H1 (cell line): ENCODE results near the gene NKD2. TPM values are rescaled to one million over a fixed set of nuclear protein-coding genes. Genes with fewer than 3 reads are reported as not detected.

Experiments used
- CTCF ChIA-PET: fragments of 300-600 bp; sonication (Branson Sonifier 250); formaldehyde crosslinking; loops from one replicate; lab custom pipeline; 2021; ENCODE audit not compliant: partially characterized antibody; lab: Charles Lee
- POLR2A ChIA-PET: fragments of 300-600 bp; sonication (Branson Sonifier 250); formaldehyde crosslinking; loops from one replicate; lab custom pipeline; 2021; ENCODE audit warnings: inconsistent platforms; ENCODE audit not compliant: partially characterized antibody; lab: Charles Lee
- DNase-seq, 2 experiments: peaks; one replicate each; pipeline versions ENCODE4 v3.0.0 to v3.0.0-alpha.2; 2010 to 2022; ENCODE audit warnings: low spot score in 2 of 2, low read depth in 1 of 2, mixed read lengths in 1 of 2
- FAIRE-seq: peaks from 2 replicates; lab custom pipeline; 2011; peaks lifted over from hg19 to GRCh38; lab: Jason Lieb, UNC
- H2AFZ ChIP-seq: 2 replicates; pipeline ENCODE4 v1.8.1; 2012; ENCODE audit warnings: low read length, inconsistent platforms
- H2AK5ac ChIP-seq: 2 replicates; pipeline ENCODE4 v1.6.1; 2013; ENCODE audit warnings: low read depth, low read length
- H2BK120ac ChIP-seq: replicated peaks from 2 replicates; pipeline ENCODE3; 2013; ENCODE audit warnings: low read depth, low read length, inconsistent platforms
- H2BK12ac ChIP-seq: 2 replicates; pipeline ENCODE4 v1.6.1; 2013; ENCODE audit warnings: low read depth, low read length
- H2BK15ac ChIP-seq: 2 replicates; pipeline ENCODE4 v1.6.1; 2013; ENCODE audit warnings: low read length
- H2BK20ac ChIP-seq: 2 replicates; pipeline ENCODE4 v1.6.1; 2013; ENCODE audit warnings: low read length
- H2BK5ac ChIP-seq: 2 replicates; pipeline ENCODE4 v1.6.1; 2013; ENCODE audit warnings: low read depth, low read length
- H3K14ac ChIP-seq: 2 replicates; pipeline ENCODE4 v1.6.1; 2013; ENCODE audit warnings: inconsistent platforms; ENCODE audit not compliant: insufficient read length
- H3K18ac ChIP-seq: 2 replicates; pipeline ENCODE4 v1.6.1; 2013; ENCODE audit warnings: low read length; ENCODE audit errors: extremely low read depth
- H3K23ac ChIP-seq: 2 replicates; pipeline ENCODE4 v1.6.1; 2013; ENCODE audit warnings: inconsistent platforms; ENCODE audit not compliant: insufficient read length
- H3K23me2 ChIP-seq: 2 replicates; pipeline ENCODE4 v1.6.1; 2013; ENCODE audit warnings: low read depth, low read length
- H3K27ac ChIP-seq: 2 replicates; pipeline ENCODE4 v1.6.1; 2011; ENCODE audit warnings: low read depth, low read length, inconsistent platforms
- H3K27me3 ChIP-seq, 4 experiments: replicated peaks in 1 of 4; 1 replicate in 1 of 4; 2 replicates in 3 of 4; pipeline versions ENCODE4 v1.6.1 to v1.8.1; 2011 to 2013; ENCODE audit warnings: low read length in 3 of 4, mild to moderate bottlenecking in 3 of 4, inconsistent platforms in 2 of 4, mixed read lengths in 2 of 4, moderate library complexity in 1 of 4; ENCODE audit not compliant: control insufficient read depth in 3 of 4, insufficient read depth in 3 of 4; ENCODE audit errors: extremely low read depth in 1 of 4
- H3K36me3 ChIP-seq, 4 experiments: 2 replicates each; pipeline versions ENCODE4 v1.6.1 to v1.8.1; 2011 to 2013; ENCODE audit warnings: mild to moderate bottlenecking in 4 of 4, low read length in 3 of 4, moderate library complexity in 2 of 4, control low read depth in 1 of 4, inconsistent platforms in 1 of 4; ENCODE audit not compliant: insufficient read depth in 4 of 4, control insufficient read depth in 2 of 4
- H3K4ac ChIP-seq: replicated peaks from 2 replicates; pipeline ENCODE3; 2013; ENCODE audit warnings: low read length, low read depth, mixed read lengths, inconsistent platforms; ENCODE audit not compliant: insufficient read length
- H3K4me1 ChIP-seq, 4 experiments: replicated peaks in 1 of 4; 1 replicate in 1 of 4; 2 replicates in 3 of 4; pipeline versions ENCODE4 v1.6.1 to v1.8.1; 2011 to 2013; ENCODE audit warnings: low read length in 3 of 4, inconsistent platforms in 2 of 4, mixed read lengths in 1 of 4; ENCODE audit not compliant: insufficient read depth in 4 of 4, control insufficient read depth in 3 of 4
- H3K4me2 ChIP-seq, 2 experiments: 2 replicates each; pipeline versions ENCODE4 v1.6.1 to v1.8.1; 2011 to 2013; ENCODE audit warnings: low read depth in 2 of 2, low read length in 2 of 2, control low read depth in 1 of 2, inconsistent platforms in 1 of 2, mild to moderate bottlenecking in 1 of 2; ENCODE audit not compliant: insufficient read depth in 1 of 2
- H3K4me3 ChIP-seq, 4 experiments: fragments of 200-600, 300-600 bp in 1 of 4; sonication (generic), shearing (Covaris generic), sonication (Bioruptor Twin) in 1 of 4; 2 replicates each; pipeline versions ENCODE4 v1.5.1 to v1.8.1; 2011 to 2016; ENCODE audit warnings: low read length in 4 of 4, low read depth in 3 of 4, control low read depth in 2 of 4, inconsistent platforms in 2 of 4, mild to moderate bottlenecking in 2 of 4, mixed read lengths in 1 of 4, moderate library complexity in 1 of 4; ENCODE audit not compliant: insufficient read depth in 2 of 4; ENCODE audit errors: extremely low read depth in 1 of 4
- H3K56ac ChIP-seq: replicated peaks from 2 replicates; pipeline ENCODE3; 2013; ENCODE audit warnings: low read depth, mild to moderate bottlenecking, mixed read lengths, low read length, inconsistent platforms; ENCODE audit not compliant: insufficient read length
- H3K79me1 ChIP-seq: 2 replicates; pipeline ENCODE4 v1.6.1; 2013; ENCODE audit warnings: low read depth, low read length, control low read depth
- H3K79me2 ChIP-seq, 2 experiments: 2 replicates each; pipeline versions ENCODE4 v1.6.1 to v1.8.1; 2012 to 2013; ENCODE audit warnings: low read length in 2 of 2, mild to moderate bottlenecking in 2 of 2, inconsistent platforms in 1 of 2; ENCODE audit not compliant: insufficient read depth in 2 of 2, control insufficient read depth in 1 of 2
- H3K9ac ChIP-seq, 4 experiments: replicated peaks in 1 of 4; 1 replicate in 1 of 4; 2 replicates in 3 of 4; pipeline versions ENCODE4 v1.6.1 to v1.8.1; 2011 to 2013; ENCODE audit warnings: low read depth in 3 of 4, low read length in 3 of 4, control low read depth in 2 of 4, mild to moderate bottlenecking in 2 of 4, moderate library complexity in 2 of 4, inconsistent platforms in 1 of 4; ENCODE audit errors: extremely low read depth in 1 of 4
- H3K9me3 ChIP-seq, 2 experiments: 2 replicates each; pipeline versions ENCODE4 v1.6.1 to v1.8.1; 2012 to 2013; ENCODE audit warnings: mild to moderate bottlenecking in 2 of 2, moderate library complexity in 2 of 2, control low read depth in 1 of 2, inconsistent platforms in 1 of 2, low read depth in 1 of 2, low read length in 1 of 2, mixed read lengths in 1 of 2; ENCODE audit not compliant: insufficient read depth in 2 of 2
- H4K20me1 ChIP-seq, 2 experiments: replicated peaks in 1 of 2; 2 replicates each; pipeline versions ENCODE3 to v1.8.1; 2011 to 2013; ENCODE audit warnings: inconsistent platforms in 2 of 2, low read length in 2 of 2, mild to moderate bottlenecking in 1 of 2; ENCODE audit not compliant: insufficient read depth in 2 of 2, control insufficient read depth in 1 of 2
- H4K5ac ChIP-seq: 2 replicates; pipeline ENCODE4 v1.6.1; 2013; ENCODE audit warnings: low read length, low read depth, mixed read lengths, inconsistent platforms; ENCODE audit not compliant: insufficient read length
- H4K8ac ChIP-seq: 2 replicates; pipeline ENCODE4 v1.8.0; 2013; ENCODE audit warnings: mild to moderate bottlenecking, moderate library complexity, low read length, inconsistent platforms; ENCODE audit not compliant: insufficient read depth; ENCODE audit errors: extremely low read depth
- H4K91ac ChIP-seq: replicated peaks from 2 replicates; pipeline ENCODE3; 2013; ENCODE audit warnings: low read length, mixed read lengths, inconsistent platforms; ENCODE audit not compliant: insufficient read length
- ASH2L ChIP-seq: fragments of 200-600, 300-600 bp; sonication (generic); IDR thresholded peaks from one replicate; pipeline ENCODE4 v1.7.1; 2017; ENCODE audit warnings: low read length
- ATF3 ChIP-seq: IDR thresholded peaks from 2 replicates; pipeline ENCODE4 v1.6.1; 2011; ENCODE audit warnings: low read depth, mild to moderate bottlenecking, low read length; ENCODE audit not compliant: insufficient read depth
- BACH1 ChIP-seq: IDR thresholded peaks from 2 replicates; pipeline ENCODE4 v1.6.1; 2012; ENCODE audit warnings: low read length, improper control_type of control experiment
- CBX8 ChIP-seq: fragments of 300-800, 300-1000 bp; sonication (generic); IDR thresholded peaks from 2 replicates; pipeline ENCODE4 v1.7.1; 2016; ENCODE audit warnings: low read depth, low read length, borderline replicate concordance
- CTBP2 ChIP-seq: IDR thresholded peaks from 2 replicates; pipeline ENCODE4 v1.7.0; 2011; ENCODE audit warnings: borderline replicate concordance, mild to moderate bottlenecking, moderate library complexity, mixed read lengths, low read length; ENCODE audit not compliant: insufficient read depth, insufficient read length
- HDAC6 ChIP-seq: IDR thresholded peaks from one replicate; pipeline ENCODE4 v1.7.1; 2012; ENCODE audit warnings: low read depth, mild to moderate bottlenecking, inconsistent platforms, low read length, moderate library complexity
- JUN ChIP-seq: IDR thresholded peaks from 2 replicates; pipeline ENCODE4 v1.6.1; 2011; ENCODE audit warnings: low read depth, mild to moderate bottlenecking, improper control_type of control experiment, low read length
- JUND ChIP-seq: IDR thresholded peaks from 2 replicates; pipeline ENCODE4 v1.6.1; 2011; ENCODE audit warnings: mild to moderate bottlenecking, improper control_type of control experiment, low read length
- POU5F1 ChIP-seq: IDR thresholded peaks from 2 replicates; pipeline ENCODE4 v1.6.1; 2011; ENCODE audit warnings: low read depth, mild to moderate bottlenecking, low read length, moderate library complexity
- RBBP5 ChIP-seq: IDR thresholded peaks from 2 replicates; pipeline ENCODE4 v1.7.1; 2012; ENCODE audit warnings: low read depth, mild to moderate bottlenecking, inconsistent platforms, low read length, moderate library complexity, borderline replicate concordance
- RFX5 ChIP-seq: IDR thresholded peaks from 2 replicates; pipeline ENCODE4 v1.6.1; 2011; ENCODE audit warnings: low read depth, low read length, improper control_type of control experiment, borderline replicate concordance
- RNF2 ChIP-seq: fragments of 200-900, 300-1000 bp; sonication (generic); IDR thresholded peaks from 2 replicates; pipeline ENCODE4 v1.7.1; 2016; ENCODE audit warnings: borderline replicate concordance, low read depth, mild to moderate bottlenecking, antibody characterized with exemption, low read length; ENCODE audit not compliant: poor library complexity, severe bottlenecking; ENCODE audit errors: missing control alignments
- SP1 ChIP-seq: IDR thresholded peaks from 2 replicates; pipeline ENCODE4 v1.6.1; 2011; ENCODE audit warnings: low read depth, low read length
- SP4 ChIP-seq: IDR thresholded peaks from 2 replicates; pipeline ENCODE4 v1.6.1; 2012; ENCODE audit warnings: low read length, inconsistent platforms
- ZNF274 ChIP-seq: IDR thresholded peaks from 2 replicates; pipeline ENCODE4 v1.7.0; 2012; ENCODE audit warnings: low read length, borderline replicate concordance; ENCODE audit errors: extremely low read depth
- WGBS, 2 experiments: shearing (Covaris generic) in 1 of 2; methylation state at CpG; one replicate each; pipeline versions ENCODE4 v1.1.6 to v1.1.7; 2013 to 2015; ENCODE audit warnings: low lambda C conversion rate in 2 of 2, mixed read lengths in 2 of 2, inconsistent platforms in 1 of 2, low coverage in 1 of 2, missing lambda C conversion rate in 1 of 2; ENCODE audit not compliant: insufficient replicate concordance in 2 of 2, insufficient coverage in 1 of 2, insufficient read length in 1 of 2; ENCODE audit errors: extremely low coverage in 1 of 2, missing lambda C conversion rate in 1 of 2; 5-methylcytosine and 5-hydroxymethylcytosine counted together
- polyA plus RNA-seq, 7 experiments: library from polyadenylated mRNA; depleted of rRNA in 3 of 7; stranded (reverse) in 5 of 7; unstranded in 2 of 7; fragments of >200 nt in 5 of 7; fragments of 200-250 nt in 2 of 7; gene quantifications; 1 replicate in 5 of 7; 2 replicates in 1 of 7; 4 replicates in 1 of 7; pipeline versions ENCODE4 v1.2.1 to v1.2.3, GENCODE V29; 2011 to 2013; ENCODE audit warnings: missing spikeins in 2 of 7, mixed read lengths in 2 of 7
- total RNA-seq: library from RNA; stranded (reverse); fragmentation: NEBNext Ultra II Directional; extraction: Animal tissue kit (Norgen Biotek cat#: 25700); gene quantifications from 2 replicates; pipeline ENCODE4 v1.2.1, GENCODE V29; 2021

The NKD2 gene
- total and polyA plus RNA-seq, 2 of the 8 experiments (the other 6 are each of a cell fraction or from before 2014, with no cell fraction given), result 5.5 to 7.9 TPM

- no peak for DNase-seq
Measured at GRCh38 chr5:964821-965220, 43.8 kb upstream of the NKD2 start.

More at GRCh38 chr5:964821-965220, 43.8 kb upstream of the NKD2 start:
- H3K36me3 ChIP-seq, result no peaks in the 10 kb centered on the region
- no peak overlapping the region for H3K14ac ChIP-seq
- no peak overlapping the region for H2BK5ac ChIP-seq
- H2BK120ac ChIP-seq, result no peak overlapping the region
- no peaks in the 10 kb centered on the region for H3K79me2 ChIP-seq
- no peak overlapping the region for H2AFZ ChIP-seq
- no peak overlapping the region for H4K91ac ChIP-seq
- no peak overlapping the region for H3K9ac ChIP-seq
- no peak for TF ChIP-seq BACH1
- TF ChIP-seq RNF2, result no peak
- TF ChIP-seq JUND, result no peak
- no peak for TF ChIP-seq ZNF274
- no peak for TF ChIP-seq RFX5
- no peak for TF ChIP-seq JUN
- no peak for TF ChIP-seq SP1
- no peak for TF ChIP-seq HDAC6
- TF ChIP-seq SP4, result no peak
- no peak for TF ChIP-seq CBX8
- TF ChIP-seq RBBP5, result no peak
- TF ChIP-seq ASH2L, result no peak
- no peak for TF ChIP-seq ATF3
- no peak for TF ChIP-seq CTBP2
- no peak for TF ChIP-seq POU5F1
- POLR2A ChIA-PET, result no interaction called here
- no peaks in the 10 kb centered on the region for H3K9me3 ChIP-seq
- FAIRE-seq, result no peak
- H4K20me1 ChIP-seq, result no peaks in the 10 kb centered on the region
- H3K4me1 ChIP-seq, result no peaks in the 10 kb centered on the region
- H3K4me2 ChIP-seq, result no peak overlapping the region
- H2BK20ac ChIP-seq, result no peak overlapping the region
- no peak overlapping the region for H3K23ac ChIP-seq
- no peak overlapping the region for H3K4me3 ChIP-seq
- H4K8ac ChIP-seq, result no peak overlapping the region; the same call in 1 of the 2 replicates
- H2BK12ac ChIP-seq, result no peak overlapping the region
- H2BK15ac ChIP-seq, result no peak overlapping the region
- CTCF ChIA-PET, result interaction anchor here (1.2 to 1.9 kb wide), 5 partner anchors 12 to 41 kb away, joined by 3 to 6 read pairs (median 4); no protein-coding TSS in a partner anchor
- H2AK5ac ChIP-seq, result no peak overlapping the region
- no peak overlapping the region for H3K4ac ChIP-seq
- no peak overlapping the region for H3K27ac ChIP-seq
- no peak overlapping the region for H3K56ac ChIP-seq
- H3K27me3 ChIP-seq, result no peaks in the 10 kb centered on the region
- H3K79me1 ChIP-seq, result no peaks in the 10 kb centered on the region
- H3K18ac ChIP-seq, result no peak overlapping the region
- 87% methylated on average over 10 of the region's 10 CpGs; no CpG with 5 or more reads in 1 of the 2 experiments for WGBS, 2 experiments
- H3K23me2 ChIP-seq, result no peaks in the 10 kb centered on the region
- no peak overlapping the region for H4K5ac ChIP-seq
